HepG2 (cell line): ENCODE results near the gene FBXW2. TPM values are rescaled to one million over a fixed set of nuclear protein-coding genes. Genes with fewer than 3 reads are reported as not detected.

Experiments used
- ATAC-seq: fragments of 200-7000 bp; cut with Tn5 transposase; 3 replicates; pipeline ENCODE4 v1.9.1; 2020; ENCODE audit warnings: mild to moderate bottlenecking, moderate library complexity
- BruUV-seq: library from RNA; stranded (reverse); fragments of 400-500 nt; replicated peaks from 2 replicates; lab custom pipeline; 2021; lab: Mats Ljungman, UMichigan
- CTCF ChIA-PET: fragments of 300-600 bp; formaldehyde crosslinking; extraction: SDS; loops from one replicate; lab custom pipeline; 2021; ENCODE audit warnings: low total read pairs, inconsistent platforms, low intra/inter-chr PET ratio; lab: Yijun Ruan, JAX
- POLR2A ChIA-PET: fragments of 350-600 bp; sonication (Branson Sonifier 250); formaldehyde crosslinking; loops from one replicate; lab custom pipeline; 2020; ENCODE audit warnings: antibody characterized with exemption, inconsistent platforms; lab: Yijun Ruan, JAX
- DNase-seq: peaks from one replicate; pipeline ENCODE4 v3.0.0-alpha.2; 2015; ENCODE audit warnings: low spot score
- FAIRE-seq: peaks from 3 replicates; lab custom pipeline; 2011; peaks lifted over from hg19 to GRCh38; lab: Jason Lieb, UNC
- H2AFZ ChIP-seq: one replicate; pipeline ENCODE4 v1.6.1; 2011; ENCODE audit warnings: low read length, inconsistent platforms
- H3K27ac ChIP-seq: fragments of 300-600 bp; 3 replicates; pipeline ENCODE4 v1.8.0; 2011; ENCODE audit warnings: mixed run types, mild to moderate bottlenecking, mixed read lengths, low read length, inconsistent platforms; ENCODE audit not compliant: insufficient read depth; ENCODE audit errors: extremely low read length
- H3K27me3 ChIP-seq, 2 experiments: fragments of 200-600 bp in 1 of 2; 2 replicates in 1 of 2; 3 replicates in 1 of 2; pipeline versions ENCODE4 v1.6.0 to v1.8.0; 2011; ENCODE audit warnings: low read length in 2 of 2, mild to moderate bottlenecking in 2 of 2, moderate library complexity in 2 of 2, inconsistent platforms in 1 of 2; ENCODE audit not compliant: insufficient read depth in 2 of 2, control insufficient read depth in 1 of 2
- H3K36me3 ChIP-seq, 2 experiments: fragments of 200-600 bp in 1 of 2; replicated peaks in 1 of 2; 2 replicates in 1 of 2; 3 replicates in 1 of 2; pipeline versions ENCODE4 v1.5.1 to v1.8.0; 2011; ENCODE audit warnings: low read length in 2 of 2, inconsistent platforms in 1 of 2; ENCODE audit not compliant: insufficient read depth in 2 of 2, control insufficient read depth in 1 of 2
- H3K4me1 ChIP-seq: 2 replicates; pipeline ENCODE4 v1.5.1; 2012; ENCODE audit warnings: low read length, inconsistent platforms; ENCODE audit not compliant: insufficient read depth
- H3K4me2 ChIP-seq: 2 replicates; pipeline ENCODE4 v1.6.0; 2011; ENCODE audit warnings: low read depth, low read length, inconsistent platforms
- H3K4me3 ChIP-seq, 3 experiments: fragments of 200-600 bp in 1 of 3; sonication (generic), shearing (Covaris generic) in 1 of 3; replicated peaks in 1 of 3; 2 replicates each; pipeline ENCODE4 v1.5.1; 2011 to 2016; ENCODE audit warnings: low read length in 3 of 3, inconsistent platforms in 2 of 3, low read depth in 2 of 3, mild to moderate bottlenecking in 2 of 3, control low read depth in 1 of 3, mixed read lengths in 1 of 3; ENCODE audit not compliant: insufficient read depth in 1 of 3
- H3K79me2 ChIP-seq: one replicate; pipeline ENCODE4 v1.6.1; 2011; ENCODE audit warnings: low read length, inconsistent platforms; ENCODE audit not compliant: insufficient read depth
- H3K9ac ChIP-seq: 2 replicates; pipeline ENCODE4 v1.6.0; 2011; ENCODE audit warnings: mild to moderate bottlenecking, low read depth, low read length, inconsistent platforms; ENCODE audit not compliant: insufficient read depth
- H3K9me3 ChIP-seq: 2 replicates; pipeline ENCODE4 v1.5.1; 2012; ENCODE audit warnings: mild to moderate bottlenecking, low read length
- H4K20me1 ChIP-seq: 2 replicates; pipeline ENCODE4 v1.6.0; 2011; ENCODE audit warnings: inconsistent platforms, mild to moderate bottlenecking, low read length, moderate library complexity; ENCODE audit not compliant: insufficient read depth
- CREB1 ChIP-seq, 2 experiments: fragments of 450-650 bp in 1 of 2; IDR thresholded peaks; 2 replicates each; pipeline ENCODE4 v1.6.1; 2016 to 2017; ENCODE audit warnings: control low read depth in 1 of 2, mild to moderate bottlenecking in 1 of 2, missing compliant biosample characterization in 1 of 2, missing genetic modification characterization in 1 of 2
- FOXA1 ChIP-seq, 2 experiments: fragments of 450-650 bp in 1 of 2; sonication (generic) in 1 of 2; formaldehyde crosslinking in 1 of 2; IDR thresholded peaks; 2 replicates each; pipeline versions ENCODE4 v1.4.0 to v1.6.1; 2016 to 2020; ENCODE audit warnings: missing genetic modification reagents in 1 of 2
- MAFF ChIP-seq: IDR thresholded peaks from 2 replicates; pipeline ENCODE4 v1.6.1; 2011; ENCODE audit warnings: low read depth, low read length, improper control_type of control experiment
- MAFK ChIP-seq, 2 experiments: IDR thresholded peaks in 1 of 2; conservative IDR thresholded peaks in 1 of 2; 2 replicates each; pipeline ENCODE4 v1.6.1; 2011; ENCODE audit warnings: improper control_type of control experiment in 2 of 2, low read length in 2 of 2
- PATZ1 ChIP-seq: sonication (generic); formaldehyde crosslinking; IDR thresholded peaks from 2 replicates; pipeline ENCODE4 v1.4.0; 2020; ENCODE audit warnings: missing genetic modification reagents
- RFX5 ChIP-seq: IDR thresholded peaks from 2 replicates; pipeline ENCODE4 v1.6.1; 2011; ENCODE audit warnings: low read depth, low read length, improper control_type of control experiment
- TERF1 ChIP-seq: sonication (generic); formaldehyde crosslinking; IDR thresholded peaks from 2 replicates; pipeline ENCODE4 v1.8.0; 2022; ENCODE audit warnings: mild to moderate bottlenecking, missing genetic modification reagents, moderate library complexity
- TP53 ChIP-seq: sonication (generic); formaldehyde crosslinking; conservative IDR thresholded peaks from 2 replicates; pipeline ENCODE4 v1.4.0; 2020; ENCODE audit warnings: missing genetic modification reagents
- ZFAT ChIP-seq: sonication (generic); formaldehyde crosslinking; conservative IDR thresholded peaks from 2 replicates; pipeline ENCODE4 v1.8.1; 2023; ENCODE audit warnings: missing genetic modification reagents, inconsistent platforms
- WGBS: methylation state at CpG from one replicate; pipeline ENCODE4 v1.1.6; 2017; ENCODE audit warnings: low lambda C conversion rate; 5-methylcytosine and 5-hydroxymethylcytosine counted together
- in situ Hi-C: cut with HindIII; loops from 2 replicates; pipeline ENCODE4 v1.10.0; 2017; ENCODE audit warnings: low pct_unique_long_range_greater_than_20kb; ENCODE audit not compliant: extremely low pct_ligation_motif_present
- intact Hi-C: fragments of 100-400 bp; cut with micrococcal nuclease; formaldehyde crosslinking; loops from one replicate; pipeline ENCODE4 v1.10.0; 2022; ENCODE audit not compliant: unreplicated experiment
- polyA plus RNA-seq, 8 experiments: library from polyadenylated mRNA; depleted of rRNA in 3 of 8; stranded (reverse) in 7 of 8; unstranded in 1 of 8; fragments of >200 nt; fragmentation: Illumina TruSeq in 4 of 8; extraction: Trizol in 4 of 8; gene quantifications; 2 replicates each; pipeline versions ENCODE4 v1.2.1 to v1.2.3, GENCODE V29; 2011 to 2016; ENCODE audit warnings: low read depth in 4 of 8, missing spikeins in 1 of 8, mixed read lengths in 1 of 8; ENCODE audit not compliant: insufficient read depth in 1 of 8
- total RNA-seq, 5 experiments: library from RNA; depleted of rRNA; stranded (reverse); fragments of >200 nt; fragmentation: Illumina TruSeq; extraction: Trizol; gene quantifications; 2 replicates each; pipeline ENCODE4 v1.2.3, GENCODE V29; 2016; ENCODE audit warnings: low read depth in 1 of 5

FBXW2 gene
- total and polyA plus RNA-seq, 2 of the 13 experiments (the other 11 are each of a cell fraction or from before 2014, with no cell fraction given): 35.4 to 43.1 TPM

- TF ChIP-seq TERF1 (CRISPR knock-in tag): no peak
- no peak for TF ChIP-seq TP53
- TF ChIP-seq RFX5: no peak
These were observed 74.9 kb downstream of the FBXW2 start (continued) for GRCh38 chr9:120718316-120718715.

- Histone ChIP-seq H3K79me2 (peaks cover 12% of the 10 kb centered on the region), H3K9me3 (no peaks in the 10 kb centered on the region), H3K9ac (no peak overlapping the region), H3K36me3 (no peaks in the 10 kb centered on the region), H3K4me1 (peaks cover 43% of the 10 kb centered on the region), H3K4me3 (no peak overlapping the region), H3K27ac (no peak overlapping the region), H2AFZ (no peak overlapping the region), H3K27me3 (no peaks in the 10 kb centered on the region), H4K20me1 (no peaks in the 10 kb centered on the region), H3K4me2 (no peak overlapping the region)
- no peak for TF ChIP-seq ZFAT
- no peak for TF ChIP-seq PATZ1 (CRISPR knock-in tag)
- peak in 1 of 2 experiments; percentile 60; a peak in 3 of 4 replicates for TF ChIP-seq MAFK (conservative IDR thresholded peaks at IDR 0.05 in 1 of 2, IDR thresholded peaks at IDR 0.05 in 1 of 2; ENCODE audit: low read length in 2 of 2)
- no peak for TF ChIP-seq FOXA1 (IDR thresholded peaks at IDR 0.05)
- TF ChIP-seq FOXA1 (CRISPR knock-in tag; IDR thresholded peaks at IDR 0.05): no peak
- TF ChIP-seq CREB1 (IDR thresholded peaks at IDR 0.05): no peak
- TF ChIP-seq CREB1 (CRISPR knock-in tag; IDR thresholded peaks at IDR 0.05): no peak
- TF ChIP-seq MAFF: peak; percentile 55; the same call in 1 of the 2 replicates
- no peak for FAIRE-seq
- ChIA-PET CTCF (no interaction called here), POLR2A (interaction anchor here (2.6 kb wide), 1 partner anchor 13 kb away, joined by 10 read pairs; no protein-coding TSS in a partner anchor)
- intact Hi-C loops (no loop called here), in situ Hi-C loops (no loop called here)
- 78% methylated on average over 2 of the region's 2 CpGs for WGBS
- no peak for ATAC-seq
- no peak for DNase-seq
- no TSS peak for BruUV-seq
These were observed 76.0 kb downstream of the FBXW2 start for GRCh38 chr9:120717176-120717575.
